ENCODE results near the gene CRYGD.
"Not testable (repeated sequence)": the region's sequence is repeated elsewhere in the genome, so short reads cannot be mapped to it uniquely, and the experiment has no call there.

Gene CRYGD

GRCh38 chr2:208124013-208124715, at the start of gene CRYGD:
Gene CRYGD, minus strand, starts transcription at chr2:208124524. Its CDS starts 51 bp downstream, at chr2:208124473.
- not testable (repeated sequence) for DNase-seq (ENCODE audit: low read depth)

GRCh38 chr2:208172125-208172524, 47.8 kb upstream of the CRYGD start:
- no peak for DNase-seq (ENCODE audit: low read depth)

GRCh38 chr2:208164951-208165755, 40.8 kb upstream of the CRYGD start:
- no peak for DNase-seq (ENCODE audit: low read depth)

DNA sequence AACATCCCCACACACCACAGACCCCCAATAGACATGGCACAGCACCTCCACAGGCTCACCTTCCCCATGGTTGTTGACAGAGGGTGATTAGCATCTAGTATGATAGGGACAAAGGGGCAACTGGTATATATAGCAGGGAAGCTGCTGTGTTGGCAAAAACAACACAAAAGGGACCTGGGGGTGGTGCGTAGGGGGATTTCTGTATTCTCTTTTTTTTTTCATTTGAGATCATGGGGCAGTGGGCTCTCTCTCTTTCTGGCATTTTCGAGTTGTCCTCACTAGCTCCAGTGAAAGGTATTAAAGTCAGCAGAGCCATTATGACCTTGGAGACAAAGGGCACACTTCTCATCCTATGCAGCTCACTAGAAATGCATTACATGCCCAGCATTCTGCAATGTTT, 39.2 kb upstream of the CRYGD start, which contains the start of gene CRYGA:
Gene CRYGA, minus strand, starts transcription at position 101 of the 400 bp plus-strand sequence. Its CDS starts 33 bp downstream, at position 68.
- no peak for DNase-seq (ENCODE audit: low read depth)

DNA sequence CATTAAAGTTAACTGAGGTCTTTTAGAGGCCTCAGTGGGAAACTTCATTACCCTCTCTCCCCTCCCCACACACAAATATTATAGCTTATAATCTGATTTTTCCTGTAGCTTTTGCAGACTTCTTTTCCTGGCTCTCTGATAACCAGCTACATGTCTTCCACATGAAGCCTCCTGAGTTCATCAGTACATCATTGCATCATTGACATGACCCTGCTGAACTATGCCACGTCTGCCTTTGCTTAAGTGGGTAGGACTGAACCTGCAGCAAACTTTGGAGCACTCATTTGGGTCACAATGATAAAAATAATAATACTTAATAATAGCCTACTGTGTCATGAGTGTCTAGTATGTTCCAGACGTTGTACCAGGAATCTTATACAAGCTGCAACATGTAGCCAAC, 32.1 kb upstream of the CRYGD start:
- no peak for DNase-seq (ENCODE audit: low read depth)

DNA sequence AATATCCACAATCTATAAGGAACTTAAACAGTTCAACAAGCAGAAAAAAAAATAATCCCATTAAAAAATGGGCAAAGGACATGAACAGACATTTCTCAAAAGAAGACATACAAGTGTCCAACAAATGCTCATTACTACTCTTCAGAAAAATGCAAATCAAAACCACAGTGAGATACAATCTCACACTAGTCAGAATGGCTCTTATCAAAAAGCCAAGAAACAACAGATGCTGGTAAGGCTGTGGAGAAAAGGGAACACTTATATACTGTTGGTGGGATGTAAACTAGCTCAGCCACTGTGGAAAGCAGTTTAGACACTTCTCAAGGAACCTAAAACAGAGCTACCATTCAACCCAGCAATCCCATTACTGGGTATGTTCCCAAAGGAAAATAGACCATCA, 28.8 kb upstream of the CRYGD start:
- no peak for DNase-seq (ENCODE audit: low read depth)

DNA sequence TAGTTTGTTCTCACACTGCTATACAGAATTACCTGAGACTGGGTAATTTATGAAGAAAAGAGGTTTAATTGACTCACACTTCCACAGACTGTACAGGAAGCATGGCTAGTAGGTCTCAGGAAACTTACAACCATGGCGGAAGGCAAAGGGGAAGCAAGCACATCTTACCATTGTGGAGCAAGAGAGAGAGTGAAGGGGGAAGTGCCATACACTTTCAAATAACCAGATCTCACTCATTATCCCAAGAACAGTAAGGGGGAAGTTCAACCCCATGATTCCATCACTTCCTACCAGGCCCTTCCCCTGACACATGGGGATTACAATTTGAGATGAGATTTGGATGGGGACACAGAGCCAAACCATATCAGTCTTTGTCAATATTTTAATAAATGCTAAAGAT, 26.6 kb upstream of the CRYGD start:
- no peak for DNase-seq (ENCODE audit: low read depth)

- DNase-seq (ENCODE audit: low read depth) = no peak
Observed at GRCh38 chr2:208150094-208150493, 25.8 kb upstream of the CRYGD start.

GRCh38 chr2:208148803-208149202, 24.5 kb upstream of the CRYGD start:
- no peak for DNase-seq (ENCODE audit: low read depth)

DNA sequence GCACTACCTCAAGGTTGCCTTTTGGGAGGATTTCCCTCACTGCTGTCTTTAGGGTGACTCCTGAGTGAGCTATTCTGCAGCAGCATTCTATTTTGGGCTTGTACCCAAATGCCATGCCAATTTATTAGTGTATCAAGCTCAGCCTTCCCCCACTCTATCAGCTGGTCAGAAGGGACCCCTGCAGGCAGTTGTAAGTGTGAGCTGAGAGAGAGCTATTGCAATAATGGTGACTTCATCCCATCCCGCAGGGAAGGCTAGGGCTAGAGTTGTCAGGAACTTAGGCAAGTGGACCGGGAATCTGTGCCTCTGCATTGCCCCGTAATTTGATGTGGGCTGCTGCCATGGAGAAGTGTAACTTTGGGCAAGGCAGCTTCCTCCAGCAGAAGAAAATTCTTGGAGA, 23.4 kb upstream of the CRYGD start:
- no peak for DNase-seq (ENCODE audit: low read depth)

- no peak for DNase-seq (ENCODE audit: low read depth)
Observed at GRCh38 chr2:208147008-208147407, 22.7 kb upstream of the CRYGD start.

GRCh38 chr2:208146006-208146405, 21.7 kb upstream of the CRYGD start, which contains the start of gene CRYGB:
Gene CRYGB, minus strand, starts transcription at chr2:208146158. Its CDS starts 38 bp downstream, at chr2:208146120.
- no peak for DNase-seq (ENCODE audit: low read depth)

- DNase-seq (ENCODE audit: low read depth) = no peak
Observed at GRCh38 chr2:208142925-208143799, 18.8 kb upstream of the CRYGD start.

DNA sequence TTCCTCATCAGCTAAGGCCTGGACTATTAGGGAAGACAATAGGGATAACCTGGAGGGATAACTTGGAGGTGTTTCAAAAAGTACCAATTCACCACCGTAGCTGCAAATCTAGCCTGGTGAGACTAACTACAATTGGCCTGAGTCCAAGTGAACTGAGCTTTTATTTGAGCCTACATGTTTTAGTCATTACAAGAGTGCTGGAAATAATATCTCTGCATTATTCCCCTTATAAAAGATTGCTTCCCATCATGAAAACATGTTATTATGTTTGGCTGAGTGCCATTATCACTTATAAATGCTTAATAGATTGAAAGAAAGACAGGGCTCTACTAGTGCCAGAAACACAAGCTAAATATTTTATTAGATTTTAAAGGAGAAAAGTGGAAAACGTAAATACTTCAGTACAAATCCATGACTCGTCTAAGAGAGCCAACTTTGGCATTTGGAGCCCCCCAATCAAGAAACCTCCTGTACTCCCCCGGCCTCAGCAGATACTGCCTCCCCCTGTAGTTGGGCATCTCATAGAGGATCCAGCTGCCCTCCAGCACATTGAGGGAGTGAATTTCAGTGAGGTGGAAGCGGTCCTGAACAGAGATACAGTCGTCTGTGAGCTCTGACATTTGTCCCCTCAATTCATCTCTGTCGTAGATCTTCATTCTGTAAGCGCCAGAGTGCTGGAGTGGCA, 18.1 kb upstream of the CRYGD start:
- no peak for DNase-seq (ENCODE audit: low read depth)

GRCh38 chr2:208139447-208139846, 15.1 kb upstream of the CRYGD start:
- no peak for DNase-seq (ENCODE audit: low read depth)

GRCh38 chr2:208138334-208138733, 14.0 kb upstream of the CRYGD start:
- DNase-seq (ENCODE audit: low read depth) = not testable (repeated sequence)

DNA sequence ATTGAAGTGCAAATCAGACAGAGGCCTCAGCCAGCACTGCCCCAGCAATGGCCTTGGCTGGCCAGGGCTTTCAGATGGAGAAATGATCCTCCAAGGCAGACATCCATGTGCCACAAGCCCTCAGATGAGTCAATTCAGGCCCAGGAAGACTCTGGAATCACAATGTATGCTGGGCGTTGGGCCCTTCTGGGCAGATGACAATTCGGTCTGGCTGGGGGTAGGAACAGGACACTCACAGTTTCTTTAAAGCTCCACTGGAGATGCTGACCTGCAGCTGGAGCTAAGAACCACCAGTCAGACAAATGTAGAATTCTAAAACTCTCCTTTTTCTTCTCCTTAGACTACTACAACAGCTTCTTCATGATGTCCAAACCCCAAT, 12.4 kb upstream of the CRYGD start:
- no peak for DNase-seq (ENCODE audit: low read depth)

- DNase-seq (ENCODE audit: low read depth) = no peak
Observed at GRCh38 chr2:208135794-208136715, 11.7 kb upstream of the CRYGD start.

DNA sequence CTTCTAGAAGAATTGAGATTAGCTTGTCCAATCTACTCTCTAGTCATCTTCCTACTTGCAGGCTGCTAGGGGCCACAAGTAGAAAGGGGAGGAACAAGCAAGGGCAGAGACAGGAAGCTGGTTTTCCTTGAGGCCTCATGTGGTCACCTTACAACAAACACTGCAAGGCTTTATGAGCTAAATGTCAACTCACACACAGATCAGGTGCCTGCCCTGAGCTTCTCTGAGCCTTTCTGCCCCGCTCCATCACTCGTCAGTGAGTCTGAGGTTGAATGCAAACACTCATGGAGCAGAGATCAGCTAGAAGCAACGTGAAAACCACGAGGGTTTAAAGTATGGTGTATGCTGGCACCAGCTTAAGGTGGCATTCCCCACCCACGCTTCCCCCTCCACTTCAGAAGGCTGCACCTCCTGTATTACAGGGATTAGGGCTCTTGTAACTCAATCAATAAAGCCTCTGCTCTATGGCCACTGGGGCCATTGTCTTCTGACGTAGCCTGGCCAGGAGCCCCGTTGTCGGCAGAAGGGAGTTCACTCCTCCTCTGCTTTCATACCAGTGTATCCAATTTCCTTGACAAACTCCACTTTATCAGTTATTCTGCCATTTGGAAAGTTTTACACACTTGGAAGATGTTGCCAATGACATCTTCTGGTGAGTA, 10.7 kb upstream of the CRYGD start:
- DNase-seq (ENCODE audit: low read depth) = no peak

DNA sequence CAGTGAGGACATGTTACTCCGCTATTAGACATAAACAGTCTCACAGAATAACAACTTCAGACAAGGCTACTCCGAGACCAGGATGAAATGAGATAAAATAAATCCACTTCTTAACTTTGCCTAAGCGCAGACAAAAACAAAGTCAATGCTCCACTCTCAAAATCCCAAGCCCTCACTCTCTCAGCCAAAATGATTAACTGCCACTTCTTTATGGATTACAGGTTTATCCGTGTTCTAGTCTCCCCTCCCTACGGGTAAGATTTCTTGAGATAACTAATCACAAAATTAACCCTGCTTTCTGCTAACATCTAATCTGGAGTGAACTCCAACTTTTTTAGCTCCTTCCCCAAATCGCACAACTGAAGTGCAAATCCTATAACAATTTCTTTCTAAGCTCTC, 6.4 kb upstream of the CRYGD start:
- no peak for DNase-seq (ENCODE audit: low read depth)

All from stimulated activated CD8-positive, alpha-beta memory T cell treated with anti-CD3 and anti-CD28 coated beads, Interleukin-12 subunit alpha, Interleukin-12 subunit beta, amount 100 ng/mL, for 4 hours (primary cell).